Suprapubic skin (tissue), 4 donors: ENCODE measurements around the gene LTF. TPM values are rescaled to one million over a fixed set of nuclear protein-coding genes. Genes with fewer than 3 reads are reported as not detected.
A peak's percentile ranks its signal among the peaks of the same experiment; 100 is the strongest.

Source experiments
- DNase-seq, 2 donors: peaks; one replicate each; pipeline ENCODE4 v3.0.0-alpha.2; 2019; ENCODE audit warnings: low spot score in 2 of 2
- H3K27ac ChIP-seq: fragments of 200-600 bp; sonication (generic); one replicate; pipeline ENCODE4 v1.5.1; 2019
- H3K27me3 ChIP-seq: fragments of 200-600 bp; sonication (generic); one replicate; pipeline ENCODE4 v1.5.1; 2019
- H3K36me3 ChIP-seq: fragments of 200-600 bp; sonication (generic); one replicate; pipeline ENCODE4 v1.5.1; 2019
- H3K4me1 ChIP-seq: fragments of 200-600 bp; sonication (generic); one replicate; pipeline ENCODE4 v1.5.1; 2019
- H3K4me3 ChIP-seq: fragments of 200-600 bp; sonication (generic); one replicate; pipeline ENCODE4 v1.5.1; 2019; ENCODE audit warnings: mild to moderate bottlenecking
- H3K9me3 ChIP-seq: fragments of 200-600 bp; sonication (generic); one replicate; pipeline ENCODE4 v1.5.1; 2019
- EP300 ChIP-seq: sonication (generic); formaldehyde crosslinking; IDR thresholded peaks from one replicate; pipeline ENCODE4 v1.6.1; 2017; ENCODE audit warnings: antibody characterized with exemption
- POLR2A ChIP-seq, 2 donors: fragments of 450-650 bp; IDR thresholded peaks; one replicate each; pipeline ENCODE4 v1.6.1; 2017; ENCODE audit warnings: antibody characterized with exemption in 2 of 2, mild to moderate bottlenecking in 2 of 2, moderate library complexity in 2 of 2
- POLR2AphosphoS5 ChIP-seq, 3 donors: sonication (generic); formaldehyde crosslinking; IDR thresholded peaks; one replicate each; pipeline ENCODE4 v1.6.1; 2017; ENCODE audit warnings: antibody characterized with exemption in 3 of 3
- WGBS: methylation state at CpG from one replicate; pipeline ENCODE4 v1.1.5; 2018; 5-methylcytosine and 5-hydroxymethylcytosine counted together
- total RNA-seq, 4 donors: library from RNA; depleted of rRNA; stranded (reverse); fragments of >200 nt; gene quantifications; one replicate each; pipeline ENCODE4 v1.1.0, GENCODE V29; 2016
- TF ChIP-seq, protein P1 (sequence below), 2 donors: fragments of 200-600 bp in 1 of 2; fragments of 450-650 bp in 1 of 2; sonication (generic) in 1 of 2; IDR thresholded peaks; one replicate each; pipeline ENCODE4 v1.5.1; 2016 to 2019; ENCODE audit warnings: antibody characterized with exemption in 2 of 2, mild to moderate bottlenecking in 1 of 2, moderate library complexity in 1 of 2

The LTF gene
- total RNA-seq, 4 donors from 2014 or later: 2.3 to 8.6 (median 3.7) TPM

DNA sequence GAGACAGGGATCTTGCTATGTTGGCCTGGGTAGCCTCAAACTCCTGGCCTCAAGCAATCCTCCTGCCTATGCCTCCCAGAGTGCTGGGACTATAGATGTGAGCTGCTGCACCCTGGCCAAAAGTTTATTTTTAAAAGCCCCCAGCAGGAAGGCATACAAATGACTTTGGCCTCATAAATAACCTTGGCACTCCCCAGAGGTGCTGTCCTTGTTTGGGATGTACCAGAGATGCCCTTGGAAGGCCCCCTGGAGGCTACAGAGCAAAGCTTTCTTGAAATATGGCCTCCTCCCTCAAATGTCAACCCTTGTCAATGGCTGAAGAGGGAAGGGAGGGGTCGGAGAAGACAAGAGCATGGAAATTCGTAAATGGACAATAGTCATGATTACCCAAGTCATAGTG, 19.1 kb upstream of the LTF start:
- WGBS: 88% methylated on average over 2 of the region's 2 CpGs
- Histone ChIP-seq H3K4me1 (peaks cover 5% of the 10 kb centered on the region), H3K27ac (no peak overlapping the region), H3K36me3 (no peaks in the 10 kb centered on the region), H3K4me3 (no peak overlapping the region), H3K27me3 (peaks cover 3% of the 10 kb centered on the region), H3K9me3 (no peaks in the 10 kb centered on the region)
- TF ChIP-seq, protein P1, sequence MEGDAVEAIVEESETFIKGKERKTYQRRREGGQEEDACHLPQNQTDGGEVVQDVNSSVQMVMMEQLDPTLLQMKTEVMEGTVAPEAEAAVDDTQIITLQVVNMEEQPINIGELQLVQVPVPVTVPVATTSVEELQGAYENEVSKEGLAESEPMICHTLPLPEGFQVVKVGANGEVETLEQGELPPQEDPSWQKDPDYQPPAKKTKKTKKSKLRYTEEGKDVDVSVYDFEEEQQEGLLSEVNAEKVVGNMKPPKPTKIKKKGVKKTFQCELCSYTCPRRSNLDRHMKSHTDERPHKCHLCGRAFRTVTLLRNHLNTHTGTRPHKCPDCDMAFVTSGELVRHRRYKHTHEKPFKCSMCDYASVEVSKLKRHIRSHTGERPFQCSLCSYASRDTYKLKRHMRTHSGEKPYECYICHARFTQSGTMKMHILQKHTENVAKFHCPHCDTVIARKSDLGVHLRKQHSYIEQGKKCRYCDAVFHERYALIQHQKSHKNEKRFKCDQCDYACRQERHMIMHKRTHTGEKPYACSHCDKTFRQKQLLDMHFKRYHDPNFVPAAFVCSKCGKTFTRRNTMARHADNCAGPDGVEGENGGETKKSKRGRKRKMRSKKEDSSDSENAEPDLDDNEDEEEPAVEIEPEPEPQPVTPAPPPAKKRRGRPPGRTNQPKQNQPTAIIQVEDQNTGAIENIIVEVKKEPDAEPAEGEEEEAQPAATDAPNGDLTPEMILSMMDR (IDR thresholded peaks at IDR 0.05): no peak
- TF ChIP-seq POLR2AphosphoS5 (IDR thresholded peaks at IDR 0.05): no peak
- DNase-seq: no peak

DNA sequence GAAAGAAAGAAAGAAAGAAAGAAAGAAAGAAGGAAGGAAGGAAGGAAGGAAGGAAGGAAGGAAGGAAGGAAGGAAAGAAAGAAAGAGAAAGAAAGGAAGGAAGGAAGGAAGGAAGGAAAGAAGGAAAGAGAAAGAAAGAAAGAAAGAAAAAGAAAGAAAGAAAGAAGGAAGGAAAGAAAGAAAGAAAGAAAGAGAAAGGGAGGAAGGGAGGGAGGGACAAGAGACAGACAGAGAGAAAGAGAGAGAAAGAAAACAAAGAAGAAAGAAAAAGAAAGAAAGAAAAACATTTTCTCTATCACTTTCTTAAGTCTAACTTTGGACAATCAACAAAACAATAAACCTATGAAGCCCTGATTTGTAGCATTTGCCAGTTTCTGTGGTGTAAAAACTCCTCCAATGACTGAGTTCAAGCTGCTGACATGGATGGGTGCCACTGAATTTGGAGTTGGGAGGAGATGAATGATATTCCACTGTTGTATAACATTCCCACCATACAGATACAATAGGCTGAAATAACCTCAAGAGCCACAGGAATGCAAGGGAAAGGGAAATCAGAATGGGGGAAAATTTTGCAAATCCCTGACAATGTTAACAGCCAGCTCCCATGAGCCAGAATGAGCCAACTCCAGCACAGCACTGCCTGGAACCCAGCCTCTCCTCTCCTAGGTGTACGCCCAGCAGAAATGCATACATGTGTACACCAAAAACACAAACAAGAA, 18.1 kb upstream of the LTF start:
- 67% methylated on average over 1 of the region's 1 CpG for WGBS
- Histone ChIP-seq H3K36me3 (no peaks in the 10 kb centered on the region), H3K9me3 (no peaks in the 10 kb centered on the region), H3K4me3 (no peak overlapping the region), H3K4me1 (no peaks in the 10 kb centered on the region), H3K27ac (no peak overlapping the region), H3K27me3 (peaks cover 3% of the 10 kb centered on the region)
- no peak for DNase-seq
- TF ChIP-seq, protein P1 (IDR thresholded peaks at IDR 0.05): no peak
- no peak for TF ChIP-seq EP300
- TF ChIP-seq POLR2A (IDR thresholded peaks at IDR 0.05): no peak
- TF ChIP-seq POLR2AphosphoS5 (IDR thresholded peaks at IDR 0.05): no peak

DNA sequence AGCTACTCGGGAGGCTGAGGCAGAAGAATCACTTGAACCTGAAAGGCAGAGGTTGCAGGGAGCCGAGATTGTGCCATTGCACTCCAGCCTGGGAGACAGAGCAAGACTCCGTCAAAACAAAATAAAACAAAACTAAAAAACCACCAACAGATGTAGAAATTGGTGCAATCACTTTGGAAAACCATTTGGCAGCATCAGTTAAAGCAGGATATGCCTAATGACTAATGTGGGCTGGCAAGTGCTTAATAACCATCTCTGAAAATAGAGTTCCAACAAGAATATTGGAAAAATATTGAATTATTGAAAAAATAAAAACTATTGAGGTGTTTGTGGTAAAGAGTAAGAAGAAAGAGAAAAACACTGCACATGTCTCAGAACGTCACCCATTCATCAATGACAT, 16.9 kb upstream of the LTF start:
- no peaks in the 10 kb centered on the region for H3K9me3 ChIP-seq
- 75% methylated on average over 4 of the region's 4 CpGs for WGBS
- TF ChIP-seq POLR2A (IDR thresholded peaks at IDR 0.05) (no peak), POLR2AphosphoS5 (IDR thresholded peaks at IDR 0.05) (no peak), EP300 (no peak)
- TF ChIP-seq, protein P1 (IDR thresholded peaks at IDR 0.05): no peak
- no peaks in the 10 kb centered on the region for H3K4me1 ChIP-seq
- H3K27me3 ChIP-seq: peaks cover 3% of the 10 kb centered on the region
- H3K4me3 ChIP-seq: no peak overlapping the region
- no peaks in the 10 kb centered on the region for H3K36me3 ChIP-seq
- no peak for DNase-seq
- no peak overlapping the region for H3K27ac ChIP-seq

DNA sequence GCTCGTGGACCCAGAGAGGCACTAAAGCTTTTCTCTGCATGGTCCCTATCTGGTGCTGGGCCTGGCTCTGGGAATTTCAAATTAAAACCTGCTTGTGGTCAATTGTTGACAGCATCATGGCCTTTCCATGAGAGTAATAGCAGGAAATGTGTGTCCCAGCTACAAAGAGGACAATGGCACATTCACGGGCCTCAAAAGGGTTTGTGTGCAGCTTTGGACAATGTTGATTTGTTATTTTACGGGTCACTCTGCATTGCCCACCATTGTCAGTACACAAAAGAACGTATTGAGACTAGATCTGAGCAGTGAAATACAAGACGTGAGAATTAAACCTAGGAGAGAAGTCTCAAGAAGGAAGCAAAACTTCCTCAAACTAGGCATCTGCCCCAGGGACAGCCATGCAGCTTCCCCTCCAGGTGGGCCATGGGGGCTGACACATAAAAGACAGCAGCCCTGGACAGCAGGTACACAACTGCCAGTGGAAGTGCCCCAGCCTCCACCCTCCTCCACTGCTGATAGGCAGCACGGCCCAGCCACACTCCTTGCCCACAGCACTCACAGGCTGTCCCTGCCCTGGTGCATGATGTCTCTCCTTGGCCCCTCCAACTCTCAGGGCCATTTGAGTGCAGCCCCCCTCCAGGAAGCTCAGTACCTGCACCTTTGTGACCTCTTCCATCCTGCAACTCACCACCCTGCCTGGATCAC, 15.9 kb upstream of the LTF start:
- peak in 1 of 2 donors; percentile 54 for DNase-seq
- Histone ChIP-seq H3K4me1 (no peaks in the 10 kb centered on the region), H3K27ac (no peak overlapping the region), H3K9me3 (no peaks in the 10 kb centered on the region), H3K27me3 (peaks cover 3% of the 10 kb centered on the region), H3K36me3 (no peaks in the 10 kb centered on the region), H3K4me3 (no peak overlapping the region)
- WGBS: 79% methylated on average over 6 of the region's 6 CpGs
- TF ChIP-seq, protein P1 (IDR thresholded peaks at IDR 0.05): no peak
- no peak for TF ChIP-seq POLR2A (IDR thresholded peaks at IDR 0.05)
- TF ChIP-seq EP300: no peak
- TF ChIP-seq POLR2AphosphoS5 (IDR thresholded peaks at IDR 0.05): no peak

DNA sequence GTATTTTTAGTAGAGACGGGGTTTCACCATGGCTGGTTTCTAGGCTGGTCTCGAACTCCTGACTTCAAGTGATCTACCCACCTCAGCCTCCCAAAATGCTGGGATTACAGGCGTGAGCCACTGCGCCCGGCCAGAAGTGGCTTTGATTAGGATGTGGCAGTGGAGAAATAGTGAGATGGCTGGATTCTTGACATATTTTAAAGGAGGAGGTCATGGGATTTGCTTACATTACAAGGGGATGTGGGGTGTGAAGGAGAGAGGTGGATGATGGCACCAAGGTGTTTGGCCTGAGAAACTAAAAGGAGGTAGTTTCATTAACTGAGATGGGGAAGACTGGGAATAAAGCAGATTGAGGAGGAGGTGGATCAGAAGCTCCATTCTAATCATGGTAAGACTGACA, 15.0 kb upstream of the LTF start:
- WGBS: 88% methylated on average over 5 of the region's 5 CpGs
- Histone ChIP-seq H3K27ac (no peak overlapping the region), H3K4me3 (no peak overlapping the region), H3K36me3 (no peaks in the 10 kb centered on the region), H3K9me3 (no peaks in the 10 kb centered on the region), H3K27me3 (peaks cover 3% of the 10 kb centered on the region), H3K4me1 (no peaks in the 10 kb centered on the region)
- DNase-seq: peak in 1 of 2 donors; percentile 4
- TF ChIP-seq POLR2A (IDR thresholded peaks at IDR 0.05): no peak
- no peak for TF ChIP-seq POLR2AphosphoS5 (IDR thresholded peaks at IDR 0.05)
- TF ChIP-seq EP300: no peak
- TF ChIP-seq, protein P1 (IDR thresholded peaks at IDR 0.05): no peak
